IPS-18a (cell line): ENCODE data around the gene OR2H1.

Experiments
- H3K27ac ChIP-seq: one replicate; pipeline ENCODE4 v1.5.1; 2013; ENCODE audit warnings: low read length
- H3K27me3 ChIP-seq: one replicate; pipeline ENCODE4 v1.6.1; 2013; ENCODE audit warnings: mild to moderate bottlenecking, low read length; ENCODE audit not compliant: control insufficient read depth, insufficient read depth
- H3K36me3 ChIP-seq: one replicate; pipeline ENCODE4 v1.6.1; 2013; ENCODE audit warnings: low read depth, low read length; ENCODE audit not compliant: control insufficient read depth
- H3K4me1 ChIP-seq: one replicate; pipeline ENCODE4 v1.6.1; 2013; ENCODE audit warnings: low read depth, low read length; ENCODE audit not compliant: control insufficient read depth
- H3K4me3 ChIP-seq: one replicate; pipeline ENCODE4 v1.5.1; 2013; ENCODE audit warnings: low read length
- H3K9ac ChIP-seq: one replicate; pipeline ENCODE4 v1.6.1; 2013; ENCODE audit warnings: mild to moderate bottlenecking, low read length, moderate library complexity
- H3K9me3 ChIP-seq: one replicate; pipeline ENCODE4 v1.6.1; 2013; ENCODE audit warnings: low read depth, low read length; ENCODE audit not compliant: control insufficient read depth

Gene OR2H1

GRCh38 chr6:29483735-29484134, 26.8 kb downstream of the OR2H1 start:
- H3K9me3 ChIP-seq: no peaks in the 10 kb centered on the region
- H3K27ac ChIP-seq: no peak overlapping the region
- no peaks in the 10 kb centered on the region for H3K36me3 ChIP-seq
- H3K27me3 ChIP-seq: no peaks in the 10 kb centered on the region
- H3K9ac ChIP-seq: no peak overlapping the region
- H3K4me3 ChIP-seq: no peak overlapping the region
- H3K4me1 ChIP-seq: no peaks in the 10 kb centered on the region

DNA sequence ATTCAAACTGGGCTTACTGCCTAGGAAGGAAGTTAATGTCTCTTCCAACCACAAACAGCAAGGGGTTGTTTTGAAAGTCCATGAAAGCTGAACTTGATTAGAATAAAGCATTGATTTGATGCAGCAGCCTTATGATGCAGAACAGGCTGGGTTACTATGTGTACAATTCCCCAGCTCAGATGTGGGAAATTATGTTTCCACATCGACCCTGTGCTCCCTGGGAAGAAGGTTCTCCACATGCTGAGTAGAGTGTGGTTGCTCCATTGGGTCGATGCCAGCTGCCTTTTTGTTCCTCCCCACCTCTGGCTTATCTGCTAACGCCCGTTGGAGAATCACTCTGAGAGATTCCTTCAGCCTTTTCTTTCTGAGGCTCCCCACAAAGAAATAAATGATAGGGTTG, 29.6 kb downstream of the OR2H1 start:
- H3K9ac ChIP-seq: no peak overlapping the region
- H3K36me3 ChIP-seq: no peaks in the 10 kb centered on the region
- H3K9me3 ChIP-seq: no peaks in the 10 kb centered on the region
- no peak overlapping the region for H3K4me3 ChIP-seq
- no peaks in the 10 kb centered on the region for H3K4me1 ChIP-seq
- H3K27me3 ChIP-seq: no peaks in the 10 kb centered on the region
- H3K27ac ChIP-seq: no peak overlapping the region

DNA sequence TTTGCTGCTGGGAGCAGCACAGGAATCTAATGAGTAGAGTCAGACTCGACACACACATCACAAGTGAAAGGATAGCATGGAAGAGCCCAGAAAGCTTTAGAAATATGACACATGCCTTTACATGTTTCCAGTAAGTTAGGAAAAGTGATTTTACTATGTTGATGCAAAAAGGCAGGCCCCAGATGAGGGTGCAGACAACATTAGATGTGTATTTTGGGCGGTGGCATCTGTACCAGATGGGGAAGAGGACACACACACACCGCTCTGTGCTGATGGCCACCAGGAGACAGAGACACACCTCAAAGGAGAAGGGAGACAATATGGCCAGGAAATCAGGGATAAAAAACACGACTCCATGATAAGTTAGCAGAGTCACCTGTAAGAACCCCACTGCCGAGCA, 30.2 kb downstream of the OR2H1 start:
- no peak overlapping the region for H3K9ac ChIP-seq
- no peak overlapping the region for H3K4me3 ChIP-seq
- H3K36me3 ChIP-seq: no peaks in the 10 kb centered on the region
- no peak overlapping the region for H3K27ac ChIP-seq
- no peaks in the 10 kb centered on the region for H3K9me3 ChIP-seq
- no peaks in the 10 kb centered on the region for H3K27me3 ChIP-seq
- no peaks in the 10 kb centered on the region for H3K4me1 ChIP-seq

DNA sequence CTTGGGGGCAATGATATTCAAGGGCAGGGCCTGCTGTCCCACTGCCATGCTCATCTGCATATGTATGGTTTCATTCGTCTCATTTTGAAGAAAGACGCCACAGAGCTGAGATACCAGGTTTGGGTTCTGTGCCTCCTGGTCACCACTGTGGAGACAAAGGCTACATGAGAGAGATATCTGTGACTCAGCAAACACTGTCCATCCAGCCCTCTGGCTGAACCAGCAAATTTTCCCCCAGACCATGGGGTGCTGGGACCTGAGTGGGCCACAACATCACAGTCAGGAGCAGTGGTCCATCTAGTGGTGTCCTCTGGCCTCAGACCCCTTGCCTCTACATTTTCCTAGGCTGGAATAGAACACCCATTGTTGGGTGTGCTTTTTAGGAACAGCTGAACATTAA, 30.7 kb downstream of the OR2H1 start, which contains the start of gene MAS1L:
MAS1L (minus strand) TSS at position 297 of the 400 bp plus-strand sequence; CDS start at position 243, 54 bp downstream.
- Histone ChIP-seq H3K9me3 (no peaks in the 10 kb centered on the region), H3K27me3 (no peaks in the 10 kb centered on the region), H3K4me1 (no peaks in the 10 kb centered on the region), H3K9ac (no peak within 1 kb of the TSS), H3K27ac (no peak within 1 kb of the TSS), H3K4me3 (no peak within 1 kb of the TSS), H3K36me3 (no peaks in the 10 kb centered on the region)

GRCh38 chr6:29488874-29489273, 31.9 kb downstream of the OR2H1 start:
- Histone ChIP-seq H3K27ac (no peak overlapping the region), H3K9ac (no peak overlapping the region), H3K4me3 (no peak overlapping the region), H3K27me3 (no peaks in the 10 kb centered on the region), H3K9me3 (no peaks in the 10 kb centered on the region), H3K36me3 (no peaks in the 10 kb centered on the region), H3K4me1 (no peaks in the 10 kb centered on the region)

DNA sequence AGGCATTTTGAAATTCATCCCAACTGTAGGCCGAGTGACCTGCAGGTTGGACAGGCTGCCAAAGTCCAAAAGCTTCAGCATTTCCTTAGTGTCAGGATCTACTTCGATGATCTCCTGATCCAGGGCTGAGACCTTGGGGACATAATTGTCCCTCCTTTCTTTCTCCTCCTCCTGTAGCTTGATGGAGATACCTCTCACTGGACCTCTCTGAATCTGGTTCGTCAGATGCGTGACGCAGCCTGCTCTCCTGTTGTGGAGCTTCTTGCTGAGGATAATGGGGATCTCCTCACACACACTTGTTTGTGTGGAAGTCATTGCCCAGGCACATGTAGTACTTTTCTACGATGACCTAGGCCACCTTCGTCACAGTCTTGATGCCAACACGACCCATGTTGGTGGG, 32.3 kb downstream of the OR2H1 start:
- Histone ChIP-seq H3K4me3 (no peak overlapping the region), H3K27ac (no peak overlapping the region), H3K27me3 (no peaks in the 10 kb centered on the region), H3K36me3 (no peaks in the 10 kb centered on the region), H3K9ac (no peak overlapping the region), H3K4me1 (no peaks in the 10 kb centered on the region), H3K9me3 (no peaks in the 10 kb centered on the region)

DNA sequence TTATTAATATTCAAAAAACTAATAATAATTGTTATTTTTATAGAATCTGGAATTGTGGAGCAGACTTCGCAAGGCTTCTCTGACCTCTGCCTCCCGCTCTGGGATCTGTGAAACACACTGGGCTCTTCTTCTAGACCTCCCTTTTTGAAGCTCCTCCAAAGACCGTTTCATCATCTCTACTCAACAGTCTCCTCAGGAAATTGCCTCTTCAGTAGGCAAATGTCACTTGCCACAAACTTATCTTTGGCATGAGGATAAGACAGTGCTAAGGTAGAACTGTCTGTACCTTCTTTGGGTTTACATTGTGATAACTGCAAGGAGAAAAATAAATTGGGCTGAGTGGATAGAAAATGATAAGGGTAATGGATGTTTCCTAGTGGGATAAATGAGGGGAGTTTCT, 33.1 kb downstream of the OR2H1 start:
- Histone ChIP-seq H3K4me1 (no peaks in the 10 kb centered on the region), H3K27ac (no peak overlapping the region), H3K4me3 (no peak overlapping the region), H3K36me3 (no peaks in the 10 kb centered on the region), H3K9me3 (no peaks in the 10 kb centered on the region), H3K27me3 (no peaks in the 10 kb centered on the region), H3K9ac (no peak overlapping the region)

DNA sequence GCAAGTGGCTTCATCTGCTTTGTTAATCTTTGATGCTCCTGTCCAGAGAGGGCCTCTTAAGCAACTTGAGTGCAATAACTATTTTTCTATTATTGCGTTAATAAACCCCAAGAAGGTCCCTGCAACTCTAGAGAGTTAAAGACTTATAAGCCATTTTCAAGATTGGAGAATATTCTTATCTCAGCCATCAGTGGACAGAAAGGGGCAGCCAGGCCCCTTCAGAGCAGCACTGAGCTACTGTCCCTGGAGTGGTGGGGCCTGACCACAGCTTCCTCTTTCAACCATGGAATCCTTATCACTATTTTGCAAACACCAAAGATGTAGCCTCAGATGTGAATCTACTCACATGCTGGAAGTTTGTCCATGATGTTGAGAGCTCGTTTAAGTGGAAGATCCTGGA, 33.6 kb downstream of the OR2H1 start:
- Histone ChIP-seq H3K9me3 (no peaks in the 10 kb centered on the region), H3K27me3 (no peaks in the 10 kb centered on the region), H3K4me3 (no peak overlapping the region), H3K4me1 (no peaks in the 10 kb centered on the region), H3K36me3 (no peaks in the 10 kb centered on the region), H3K9ac (no peak overlapping the region), H3K27ac (no peak overlapping the region)

DNA sequence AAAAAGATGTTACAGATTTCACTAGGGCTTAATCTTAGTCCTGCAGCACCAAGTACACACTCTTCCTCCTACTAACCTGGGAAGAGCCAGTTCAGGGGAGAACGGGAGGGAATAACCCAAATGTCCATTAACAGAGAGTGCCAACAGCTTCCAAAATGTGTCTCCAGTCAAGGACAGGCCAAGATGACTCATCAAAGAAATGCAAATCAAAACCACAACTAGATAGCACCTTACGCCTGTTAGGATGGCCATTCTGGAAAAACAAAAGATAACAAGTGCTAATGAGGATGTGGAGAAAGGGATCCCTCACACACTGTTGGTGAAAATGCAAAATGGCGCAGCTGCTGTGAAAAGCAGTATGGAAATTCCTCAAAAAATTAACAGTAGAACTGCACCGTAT, 34.6 kb downstream of the OR2H1 start:
- H3K4me3 ChIP-seq: no peak overlapping the region
- no peaks in the 10 kb centered on the region for H3K4me1 ChIP-seq
- H3K27ac ChIP-seq: no peak overlapping the region

GRCh38 chr6:29493261-29493660, 36.3 kb downstream of the OR2H1 start:
- Histone ChIP-seq H3K27me3 (no peaks in the 10 kb centered on the region), H3K36me3 (no peaks in the 10 kb centered on the region)

More for the DNA sequence above, 34.6 kb downstream of the OR2H1 start:
- no peaks in the 10 kb centered on the region for H3K9me3 ChIP-seq
- H3K9ac ChIP-seq: no peak overlapping the region
- no peaks in the 10 kb centered on the region for H3K36me3 ChIP-seq
- no peaks in the 10 kb centered on the region for H3K27me3 ChIP-seq

GRCh38 chr6:29494131-29494530, 37.2 kb downstream of the OR2H1 start:
- no peak overlapping the region for H3K9ac ChIP-seq
- H3K9me3 ChIP-seq: no peaks in the 10 kb centered on the region
- H3K4me1 ChIP-seq: no peaks in the 10 kb centered on the region
- H3K27ac ChIP-seq: no peak overlapping the region
- H3K27me3 ChIP-seq: no peaks in the 10 kb centered on the region
- no peaks in the 10 kb centered on the region for H3K36me3 ChIP-seq
- no peak overlapping the region for H3K4me3 ChIP-seq

More at GRCh38 chr6:29493261-29493660, 36.3 kb downstream of the OR2H1 start:
- H3K4me1 ChIP-seq: no peaks in the 10 kb centered on the region
- no peak overlapping the region for H3K9ac ChIP-seq
- no peak overlapping the region for H3K4me3 ChIP-seq
- no peaks in the 10 kb centered on the region for H3K9me3 ChIP-seq
- no peak overlapping the region for H3K27ac ChIP-seq

DNA sequence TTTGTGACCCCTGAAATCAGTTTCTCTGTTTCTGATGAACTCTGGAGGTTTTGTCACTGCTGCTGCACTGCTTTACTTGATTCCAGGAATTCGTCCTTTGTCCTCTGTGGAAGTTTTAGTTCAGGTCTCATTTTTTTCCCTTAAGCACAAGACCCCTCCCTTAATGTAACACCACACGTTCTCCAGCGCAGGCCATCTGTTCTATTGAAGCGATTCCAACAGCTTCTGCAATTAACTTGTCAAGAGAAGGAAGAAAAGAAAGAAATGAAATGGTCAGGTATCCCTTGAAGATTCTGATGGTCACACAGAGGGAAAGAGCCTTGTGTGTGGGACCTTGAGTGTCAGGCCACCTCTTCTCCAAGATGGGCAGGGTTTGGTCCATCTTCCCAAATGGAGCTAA, 38.6 kb downstream of the OR2H1 start:
- Histone ChIP-seq H3K4me3 (no peak overlapping the region), H3K9me3 (no peaks in the 10 kb centered on the region), H3K27me3 (no peaks in the 10 kb centered on the region), H3K4me1 (no peaks in the 10 kb centered on the region), H3K9ac (no peak overlapping the region), H3K36me3 (no peaks in the 10 kb centered on the region), H3K27ac (no peak overlapping the region)
